HG02852 (cell line): ENCODE results near the gene PDE2A.

ENCODE experiments used
- ATAC-seq: cut with Tn5 transposase; IDR thresholded peaks from one replicate; pipeline ENCODE4 v1.9.1; 2021; ENCODE audit warnings: mild to moderate bottlenecking, moderate library complexity; ENCODE audit not compliant: unreplicated experiment

Gene PDE2A

GRCh38 chr11:72592698-72593495 lies 81.3 kb downstream of the PDE2A start:
- no peak for ATAC-seq

DNA sequence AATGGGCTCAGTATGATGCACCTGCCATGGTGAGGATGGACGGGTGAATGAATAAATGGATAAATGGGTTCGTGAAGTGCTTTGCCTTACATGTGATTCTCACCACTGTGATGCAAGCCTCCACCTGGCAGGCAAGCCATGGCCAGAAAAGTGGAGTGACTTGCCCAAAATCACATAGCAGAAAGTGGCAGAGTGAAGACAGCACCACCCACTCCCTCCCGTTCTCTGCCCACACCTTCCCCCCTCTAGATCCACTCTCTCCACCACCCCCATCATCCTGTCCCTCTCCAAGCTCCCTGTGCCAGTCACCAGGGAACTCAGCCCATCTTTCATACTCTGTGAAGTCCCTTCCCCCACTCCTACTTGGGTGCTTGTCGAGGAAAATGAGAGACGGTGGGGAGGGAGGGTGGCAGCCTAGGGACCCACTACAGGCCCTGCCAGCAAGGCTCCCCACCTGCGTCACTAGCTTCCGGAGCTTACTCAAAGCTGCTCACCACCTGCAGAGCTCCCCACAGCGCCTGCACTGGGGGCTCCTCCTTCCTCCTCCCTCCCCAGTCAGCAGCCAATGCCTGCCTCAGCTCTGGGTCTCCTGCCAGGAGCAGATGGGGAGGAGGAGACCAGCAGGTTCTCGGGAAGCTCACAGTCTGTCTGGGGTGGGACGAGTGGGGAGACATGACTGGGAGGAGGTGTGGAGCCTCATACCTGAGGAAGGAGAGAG lies 82.3 kb downstream of the PDE2A start:
- no peak for ATAC-seq

- no peak for ATAC-seq
Observed at GRCh38 chr11:72591023-72591422, 83.2 kb downstream of the PDE2A start.

DNA sequence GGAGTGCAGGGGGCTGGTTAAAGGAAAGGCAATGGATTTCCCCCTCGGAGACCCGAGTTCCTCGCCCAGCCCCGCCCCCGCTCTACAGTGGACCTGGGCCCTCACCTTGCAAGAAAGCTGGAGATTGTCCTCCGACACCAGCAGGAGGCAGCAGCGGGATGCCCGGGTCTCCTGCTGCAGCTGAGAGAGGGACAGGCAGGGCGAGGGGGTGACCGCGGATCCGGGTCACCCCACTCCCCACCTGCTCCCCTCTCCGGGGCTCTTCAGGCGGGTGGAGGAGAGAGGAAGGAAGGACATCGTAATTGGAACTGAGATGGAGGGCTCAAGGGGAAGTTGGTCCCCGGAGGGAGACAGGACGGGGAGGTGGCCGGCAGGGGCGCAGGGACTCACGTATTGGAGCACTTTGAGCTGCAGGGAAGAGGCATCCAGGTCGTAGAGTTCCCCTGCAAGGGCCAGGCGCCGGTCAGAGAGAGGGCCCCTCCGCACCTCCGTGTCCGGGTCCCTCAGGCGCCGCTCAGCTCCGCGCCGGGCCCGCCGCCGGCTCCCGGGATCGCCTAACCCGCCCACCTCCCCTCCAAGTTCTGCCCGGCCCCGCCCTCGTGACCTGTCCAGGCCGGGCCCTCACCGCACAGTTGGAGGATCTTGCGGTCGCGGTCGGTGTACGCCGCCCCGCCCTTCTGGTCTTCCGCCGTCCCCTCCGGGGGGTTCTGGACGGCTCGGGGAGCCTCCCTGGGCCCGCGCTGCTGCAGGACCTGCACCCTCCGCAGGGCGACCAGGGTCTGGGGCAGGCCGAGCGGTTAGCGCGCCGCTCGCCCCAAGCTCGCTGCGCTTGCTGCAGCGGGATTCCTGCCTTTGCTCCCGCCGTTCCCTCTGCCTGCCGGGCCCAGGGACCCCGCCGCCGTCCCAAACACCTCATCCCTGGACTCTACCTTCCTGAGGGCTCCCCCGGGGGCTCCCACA lies 84.1 kb downstream of the PDE2A start:
- no peak for ATAC-seq

GRCh38 chr11:72588421-72589410 lies 85.5 kb downstream of the PDE2A start:
- no peak for ATAC-seq

DNA sequence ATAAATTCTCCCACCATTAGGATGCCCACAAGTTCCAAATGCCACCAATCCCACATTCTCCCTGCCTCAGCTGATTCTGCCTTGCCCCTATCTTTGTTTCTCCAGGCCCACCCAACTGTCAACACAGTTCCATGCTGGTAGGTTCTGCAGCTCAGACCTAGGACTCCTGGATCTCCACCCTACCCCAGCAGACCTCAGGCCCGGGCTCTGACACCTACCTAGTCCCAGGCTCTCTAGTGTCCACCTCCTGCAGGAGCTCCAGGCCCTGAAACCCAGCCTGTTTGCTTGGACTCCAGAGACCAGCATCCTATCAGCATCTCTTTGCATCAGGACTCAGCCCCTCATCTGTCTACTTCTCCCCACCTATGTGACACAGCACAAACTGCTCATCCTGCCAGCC lies 86.5 kb downstream of the PDE2A start:
- ATAC-seq = no peak

DNA sequence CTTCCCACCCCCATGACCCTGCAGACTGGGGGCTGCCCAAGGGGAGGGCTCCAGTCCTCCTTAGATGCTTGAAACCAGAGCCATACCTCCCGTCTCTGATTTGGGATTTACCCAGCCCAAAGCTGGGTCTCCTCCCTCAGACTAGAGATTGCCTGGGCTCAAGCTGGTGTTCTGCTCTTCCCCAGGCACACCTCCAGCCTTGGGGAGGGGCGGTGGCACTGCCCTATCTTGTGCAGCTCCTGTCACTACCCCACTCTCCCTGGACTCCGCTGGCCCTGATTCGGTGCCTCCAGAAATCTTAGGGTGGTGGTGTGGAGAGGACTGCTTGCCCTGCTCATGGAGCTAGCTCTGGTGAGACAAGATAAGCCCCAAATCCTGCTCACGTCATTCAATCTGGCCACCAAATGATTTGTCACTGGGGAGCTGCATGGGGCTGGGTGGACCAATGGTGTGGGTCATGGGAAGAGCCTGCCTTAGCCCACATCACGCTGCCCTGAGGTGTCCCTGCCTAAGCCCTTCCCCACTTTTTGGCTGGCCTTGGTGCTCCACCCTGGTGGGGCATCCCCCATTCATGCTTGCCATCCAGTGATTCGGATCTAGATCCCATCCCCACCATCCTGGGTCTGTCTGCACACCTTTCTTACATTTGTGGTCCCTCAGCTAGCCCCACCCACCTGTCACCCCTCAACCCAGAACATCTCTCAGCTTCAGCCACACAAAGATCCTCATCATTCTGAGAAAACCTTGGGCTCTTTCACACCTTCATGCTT lies 87.7 kb downstream of the PDE2A start:
- no peak for ATAC-seq

DNA sequence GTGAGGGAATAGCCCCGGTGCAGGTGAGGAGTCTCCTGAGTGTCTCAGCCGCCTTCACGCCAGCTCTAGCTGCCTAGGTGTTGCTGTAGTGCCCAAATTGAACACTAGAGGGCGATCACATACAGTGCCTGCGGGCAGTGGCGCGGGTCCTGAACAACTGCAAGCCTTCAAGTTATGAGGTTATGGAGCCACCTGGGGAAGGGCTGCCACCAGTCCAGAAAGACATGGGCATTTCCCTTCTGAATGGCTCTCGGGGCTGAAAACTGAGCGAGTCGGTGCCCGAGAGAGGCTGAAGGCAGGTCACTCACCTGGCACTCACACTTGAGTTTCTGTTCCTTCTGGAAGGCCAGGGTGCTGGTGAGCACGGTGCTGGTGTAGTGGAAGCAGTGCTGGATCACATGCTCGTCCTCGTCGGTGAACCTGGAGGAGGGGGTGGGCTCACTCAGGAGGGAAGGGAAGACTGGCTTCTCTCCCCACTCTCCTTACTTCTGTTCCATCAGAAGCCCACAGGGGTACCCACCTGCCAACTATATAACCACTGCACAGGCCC lies 88.4 kb downstream of the PDE2A start:
- ATAC-seq = no peak

GRCh38 chr11:72584939-72585597 lies 89.2 kb downstream of the PDE2A start:
- no peak for ATAC-seq

GRCh38 chr11:72584293-72584938 lies 89.8 kb downstream of the PDE2A start:
- ATAC-seq = no peak

DNA sequence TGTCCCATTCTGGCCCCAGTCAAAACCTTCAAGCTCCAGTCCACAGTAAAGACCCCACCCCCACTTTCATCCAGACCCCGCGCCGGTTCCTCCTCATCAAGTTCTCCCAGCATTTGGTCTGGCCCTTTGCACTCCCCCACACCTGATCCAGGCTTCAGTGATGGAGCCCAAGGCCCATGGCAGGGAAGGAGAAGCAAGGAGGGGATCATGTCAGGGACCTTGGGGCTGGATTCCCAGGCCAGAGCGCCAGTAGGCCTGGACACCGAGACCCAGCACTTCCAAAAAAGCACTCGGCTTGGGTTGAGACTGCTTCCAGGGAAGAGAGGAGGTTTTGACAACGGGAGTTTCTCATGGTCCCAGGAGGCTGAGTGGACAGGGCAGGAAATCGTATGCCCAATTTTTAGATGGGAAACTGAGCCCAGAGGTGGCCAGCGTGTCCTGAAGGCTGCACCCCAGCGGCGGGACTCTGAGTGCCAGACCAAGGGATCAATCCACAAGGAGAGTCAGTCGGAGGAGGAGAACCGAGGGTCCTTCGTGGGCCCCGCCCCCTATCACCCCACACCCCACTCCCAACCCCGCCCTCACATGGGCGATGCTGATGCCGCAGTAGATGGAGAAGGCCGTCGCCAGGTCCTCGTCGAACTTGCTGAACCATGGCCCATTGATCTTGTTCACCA lies 90.5 kb downstream of the PDE2A start:
- no peak for ATAC-seq

- ATAC-seq = no peak
Observed at GRCh38 chr11:72583177-72583553, 91.1 kb downstream of the PDE2A start.

- ATAC-seq = no peak
Observed at GRCh38 chr11:72582206-72583176, 91.7 kb downstream of the PDE2A start.

- no peak for ATAC-seq
Observed at GRCh38 chr11:72581067-72581466, 93.2 kb downstream of the PDE2A start.

DNA sequence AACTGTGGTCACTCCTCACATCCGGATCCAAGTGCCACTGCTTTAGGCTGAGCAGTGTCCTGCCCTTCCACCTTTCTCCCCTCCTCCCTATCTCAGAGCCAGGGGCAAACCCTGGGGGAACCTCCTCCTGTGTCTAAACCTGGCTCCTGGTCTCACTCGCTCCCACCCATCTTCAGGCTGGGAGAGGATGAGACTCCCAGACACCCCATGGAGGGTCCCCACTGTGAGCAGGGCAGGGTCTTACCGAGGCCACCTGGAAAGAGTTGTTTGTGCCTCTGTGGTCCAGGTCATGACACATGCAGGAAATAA lies 93.6 kb downstream of the PDE2A start:
- ATAC-seq = no peak

GRCh38 chr11:72579816-72580641 lies 94.2 kb downstream of the PDE2A start:
- no peak for ATAC-seq
